ENCODE results near the gene SLC28A2.

SLC28A2 gene, protein sequence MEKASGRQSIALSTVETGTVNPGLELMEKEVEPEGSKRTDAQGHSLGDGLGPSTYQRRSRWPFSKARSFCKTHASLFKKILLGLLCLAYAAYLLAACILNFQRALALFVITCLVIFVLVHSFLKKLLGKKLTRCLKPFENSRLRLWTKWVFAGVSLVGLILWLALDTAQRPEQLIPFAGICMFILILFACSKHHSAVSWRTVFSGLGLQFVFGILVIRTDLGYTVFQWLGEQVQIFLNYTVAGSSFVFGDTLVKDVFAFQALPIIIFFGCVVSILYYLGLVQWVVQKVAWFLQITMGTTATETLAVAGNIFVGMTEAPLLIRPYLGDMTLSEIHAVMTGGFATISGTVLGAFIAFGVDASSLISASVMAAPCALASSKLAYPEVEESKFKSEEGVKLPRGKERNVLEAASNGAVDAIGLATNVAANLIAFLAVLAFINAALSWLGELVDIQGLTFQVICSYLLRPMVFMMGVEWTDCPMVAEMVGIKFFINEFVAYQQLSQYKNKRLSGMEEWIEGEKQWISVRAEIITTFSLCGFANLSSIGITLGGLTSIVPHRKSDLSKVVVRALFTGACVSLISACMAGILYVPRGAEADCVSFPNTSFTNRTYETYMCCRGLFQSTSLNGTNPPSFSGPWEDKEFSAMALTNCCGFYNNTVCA

DNA sequence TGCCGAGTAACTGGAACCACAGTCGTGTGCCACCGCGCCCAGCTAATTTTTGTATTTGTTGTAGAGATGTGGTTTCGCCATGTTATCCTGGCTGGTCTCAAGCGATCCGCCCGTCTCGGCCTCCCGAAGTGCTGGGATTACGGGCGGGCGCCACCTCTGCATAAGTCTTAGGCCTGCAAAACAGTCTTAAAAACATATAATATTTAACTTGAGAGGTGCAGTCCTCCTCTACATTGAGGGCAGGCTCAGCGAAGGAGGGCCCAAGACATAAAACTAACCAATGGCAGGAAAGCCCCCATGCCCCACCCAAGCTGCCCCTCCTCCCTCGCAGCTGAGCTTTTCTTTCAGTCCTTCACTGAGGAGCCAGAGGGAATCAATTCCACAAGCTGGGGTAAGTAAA, at the start of gene SLC28A2:
Gene SLC28A2 (plus strand): TSS at position 347 of the 400 bp plus-strand sequence. CDS start 982 bp downstream, outside the sequence.
- Histone ChIP-seq H3K36me3 (replicated peaks) (no peaks in the 10 kb centered on the region), H3K4me1 (no peaks in the 10 kb centered on the region), H3K4me3 (no peak within 1 kb of the TSS), H3K27me3 (ENCODE audit: low read depth) (no peaks in the 10 kb centered on the region), H3K9me3 (no peaks in the 10 kb centered on the region)
- in situ Hi-C loops (cut with MboI; ENCODE audit: low sequenced_read_pairs): no loop called here
- no peak for DNase-seq (ENCODE audit: low spot score in 2 of 2)

GRCh38 chr15:45203182-45203581, 48.9 kb upstream of the SLC28A2 start:
- Histone ChIP-seq H3K36me3 (replicated peaks) (no peaks in the 10 kb centered on the region), H3K4me1 (peaks cover 10% of the 10 kb centered on the region), H3K27me3 (ENCODE audit: low read depth) (0 out of 2 replicates have a peak, but pooled peaks cover 3% of the 10 kb centered on the region), H3K9me3 (no peaks in the 10 kb centered on the region), H3K4me3 (no peak overlapping the region)
- no peak for DNase-seq (ENCODE audit: low spot score in 2 of 2)
- in situ Hi-C loops (cut with MboI; ENCODE audit: low sequenced_read_pairs): no loop called here

DNA sequence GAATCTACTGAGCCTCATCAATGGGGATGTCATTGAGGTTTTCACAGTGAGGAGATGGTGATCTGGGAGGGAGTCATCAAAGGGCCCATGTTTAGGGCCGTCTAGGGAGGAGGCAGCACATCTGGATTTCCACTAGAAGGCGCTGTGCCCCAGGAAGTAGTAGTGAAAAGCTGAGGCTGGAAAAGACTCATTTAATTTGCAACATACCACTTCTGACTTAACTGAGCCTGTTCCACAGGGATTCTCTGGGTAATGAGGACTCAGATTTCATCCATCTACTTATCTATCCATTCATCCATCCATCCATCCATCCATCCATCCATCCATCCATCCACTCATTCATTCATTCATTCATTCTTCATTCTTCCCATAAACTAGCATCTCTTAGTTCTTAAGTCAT, 46.8 kb upstream of the SLC28A2 start:
- DNase-seq (ENCODE audit: low spot score in 2 of 2): peak; percentile 72 to 84
- Histone ChIP-seq H3K27me3 (ENCODE audit: low read depth) (0 out of 2 replicates have a peak, but pooled peaks cover 3% of the 10 kb centered on the region), H3K9me3 (no peaks in the 10 kb centered on the region), H3K36me3 (replicated peaks) (no peaks in the 10 kb centered on the region), H3K4me3 (no peak overlapping the region), H3K4me1 (peaks cover 10% of the 10 kb centered on the region)
- in situ Hi-C loops (cut with MboI; ENCODE audit: low sequenced_read_pairs): loop anchor here (5.0 kb wide), 1 partner anchor 197 kb away; a partner anchor contains a TSS

GRCh38 chr15:45212493-45212892, 39.5 kb upstream of the SLC28A2 start:
- DNase-seq (ENCODE audit: low spot score in 2 of 2): no peak
- no peaks in the 10 kb centered on the region for H3K36me3 ChIP-seq (replicated peaks)
- no peaks in the 10 kb centered on the region; the same call in 1 of the 2 replicates for H3K4me1 ChIP-seq
- no peaks in the 10 kb centered on the region for H3K9me3 ChIP-seq
- H3K27me3 ChIP-seq (ENCODE audit: low read depth): no peaks in the 10 kb centered on the region
- in situ Hi-C loops (cut with MboI; ENCODE audit: low sequenced_read_pairs): no loop called here
- no peak overlapping the region for H3K4me3 ChIP-seq

DNA sequence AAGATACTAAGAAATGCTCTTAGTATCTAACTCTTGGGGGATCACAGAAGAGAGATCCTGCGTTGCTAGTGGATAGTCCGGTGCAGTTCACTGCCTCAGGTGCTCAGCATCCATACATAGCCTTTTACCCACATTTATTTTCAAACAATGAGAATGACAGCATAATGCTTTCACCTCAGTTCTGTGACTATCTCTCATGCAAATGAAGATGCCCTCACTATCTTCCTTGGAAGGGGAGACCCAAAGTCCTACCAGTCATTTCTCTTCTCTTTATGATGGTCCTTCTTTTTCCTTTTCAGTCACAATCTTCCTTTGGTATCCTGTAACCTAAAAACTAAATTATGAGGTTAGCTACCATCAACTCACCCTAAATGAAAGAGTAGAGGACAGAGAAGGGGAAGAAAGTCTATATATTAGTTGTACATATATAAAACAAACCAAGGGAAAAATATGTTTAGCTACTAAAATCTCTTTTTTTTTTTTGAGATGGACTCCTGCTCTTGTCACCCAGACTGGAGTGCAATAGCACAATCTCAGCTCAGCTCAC, 30.9 kb upstream of the SLC28A2 start:
- no peak for DNase-seq (ENCODE audit: low spot score in 2 of 2)
- in situ Hi-C loops (cut with MboI; ENCODE audit: low sequenced_read_pairs): no loop called here
- no peaks in the 10 kb centered on the region for H3K36me3 ChIP-seq (replicated peaks)

DNA sequence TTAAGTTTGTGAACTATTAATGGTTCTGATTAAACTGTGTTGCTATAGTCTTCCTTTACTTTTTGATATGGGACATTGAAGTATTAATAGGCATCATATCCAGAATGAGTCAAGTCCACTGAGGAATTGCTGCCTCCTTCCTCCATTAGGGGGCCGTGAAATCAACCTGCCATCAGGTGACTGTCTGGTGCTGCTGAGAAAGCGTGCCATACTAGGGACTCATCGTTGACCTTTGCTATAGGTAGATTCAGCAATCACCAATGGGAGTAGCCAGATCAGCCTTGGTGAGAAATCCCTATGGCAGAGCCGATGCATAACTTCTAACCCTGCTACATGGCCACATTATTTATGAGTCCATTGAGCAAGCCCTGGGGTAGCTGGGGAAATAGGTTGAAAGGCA, 30.1 kb upstream of the SLC28A2 start:
- no peaks in the 10 kb centered on the region for H3K36me3 ChIP-seq (replicated peaks)

More for the DNA sequence above, 30.9 kb upstream of the SLC28A2 start:
- Histone ChIP-seq H3K27me3 (ENCODE audit: low read depth) (0 out of 2 replicates have a peak, but pooled peaks cover 5% of the 10 kb centered on the region), H3K4me1 (no peaks in the 10 kb centered on the region; the same call in 1 of the 2 replicates), H3K4me3 (no peak overlapping the region), H3K9me3 (no peaks in the 10 kb centered on the region)

GRCh38 chr15:45224621-45225217, 27.3 kb upstream of the SLC28A2 start:
- no peaks in the 10 kb centered on the region for H3K36me3 ChIP-seq (replicated peaks)
- no peak overlapping the region for H3K4me3 ChIP-seq
- H3K4me1 ChIP-seq: no peaks in the 10 kb centered on the region
- DNase-seq (ENCODE audit: low spot score in 2 of 2): no peak
- H3K27me3 ChIP-seq (ENCODE audit: low read depth): 0 out of 2 replicates have a peak, but pooled peaks cover 5% of the 10 kb centered on the region
- in situ Hi-C loops (cut with MboI; ENCODE audit: low sequenced_read_pairs): no loop called here
- no peaks in the 10 kb centered on the region for H3K9me3 ChIP-seq

More for the DNA sequence above, 30.1 kb upstream of the SLC28A2 start:
- in situ Hi-C loops (cut with MboI; ENCODE audit: low sequenced_read_pairs): no loop called here
- no peak for DNase-seq (ENCODE audit: low spot score in 2 of 2)
- Histone ChIP-seq H3K27me3 (ENCODE audit: low read depth) (0 out of 2 replicates have a peak, but pooled peaks cover 5% of the 10 kb centered on the region), H3K4me3 (no peak overlapping the region), H3K4me1 (no peaks in the 10 kb centered on the region; the same call in 1 of the 2 replicates), H3K9me3 (no peaks in the 10 kb centered on the region)

GRCh38 chr15:45225506-45226273, 26.3 kb upstream of the SLC28A2 start:
- Histone ChIP-seq H3K4me1 (no peaks in the 10 kb centered on the region), H3K4me3 (no peak overlapping the region), H3K36me3 (replicated peaks) (no peaks in the 10 kb centered on the region), H3K9me3 (no peaks in the 10 kb centered on the region), H3K27me3 (ENCODE audit: low read depth) (0 out of 2 replicates have a peak, but pooled peaks cover 5% of the 10 kb centered on the region)
- in situ Hi-C loops (cut with MboI; ENCODE audit: low sequenced_read_pairs): no loop called here
- DNase-seq (ENCODE audit: low spot score in 2 of 2): peak in 1 of 2 experiments; percentile 23

- in situ Hi-C loops (cut with MboI; ENCODE audit: low sequenced_read_pairs): no loop called here
- Histone ChIP-seq H3K36me3 (replicated peaks) (no peaks in the 10 kb centered on the region), H3K9me3 (no peaks in the 10 kb centered on the region), H3K27me3 (ENCODE audit: low read depth) (no peaks in the 10 kb centered on the region), H3K4me3 (no peak overlapping the region), H3K4me1 (no peaks in the 10 kb centered on the region)
- DNase-seq (ENCODE audit: low spot score in 2 of 2): no peak
These were observed 23.1 kb upstream of the SLC28A2 start for GRCh38 chr15:45228931-45229330.

DNA sequence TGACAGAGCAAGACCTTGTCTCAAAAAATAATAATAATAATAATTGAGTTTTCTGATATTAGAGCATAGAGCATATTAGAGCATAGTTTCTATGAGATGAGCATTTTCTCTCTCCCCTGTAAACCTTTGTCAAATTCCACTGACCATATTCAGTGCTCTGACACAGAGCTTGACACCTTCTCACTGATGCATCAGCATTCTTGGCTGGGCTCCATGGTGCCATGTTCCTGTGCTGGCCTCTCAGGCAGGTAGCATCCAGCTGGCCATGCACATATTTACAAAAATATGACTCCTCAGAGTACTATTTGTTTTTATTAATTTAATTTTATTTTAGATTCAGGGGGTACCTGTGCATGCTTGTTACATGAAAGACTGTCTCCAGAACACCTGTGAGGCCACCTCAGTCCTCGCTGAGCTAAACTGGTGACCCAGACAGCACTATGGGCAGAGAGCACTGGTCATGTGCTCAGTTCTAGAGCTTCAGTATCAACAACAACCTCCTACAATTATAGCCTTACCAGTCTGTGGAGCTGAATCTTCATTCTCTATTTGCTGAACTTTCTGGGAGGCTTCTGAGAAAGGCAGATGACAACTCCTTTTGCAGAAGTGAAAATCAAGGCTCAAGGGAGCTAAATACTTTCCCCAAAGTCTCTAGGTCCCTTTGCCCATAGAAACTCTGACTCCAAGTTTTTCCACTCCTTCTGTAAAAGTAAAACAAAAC, 21.6 kb upstream of the SLC28A2 start:
- Histone ChIP-seq H3K4me3 (no peak overlapping the region), H3K9me3 (no peaks in the 10 kb centered on the region), H3K27me3 (ENCODE audit: low read depth) (no peaks in the 10 kb centered on the region), H3K4me1 (no peaks in the 10 kb centered on the region), H3K36me3 (replicated peaks) (no peaks in the 10 kb centered on the region)
- in situ Hi-C loops (cut with MboI; ENCODE audit: low sequenced_read_pairs): no loop called here
- no peak for DNase-seq (ENCODE audit: low spot score in 2 of 2)

- H3K9me3 ChIP-seq: no peaks in the 10 kb centered on the region
- H3K36me3 ChIP-seq (replicated peaks): no peaks in the 10 kb centered on the region
- H3K27me3 ChIP-seq (ENCODE audit: low read depth): no peaks in the 10 kb centered on the region
- in situ Hi-C loops (cut with MboI; ENCODE audit: low sequenced_read_pairs): no loop called here
- no peak for DNase-seq (ENCODE audit: low spot score in 2 of 2)
- no peaks in the 10 kb centered on the region for H3K4me1 ChIP-seq
- H3K4me3 ChIP-seq: no peak overlapping the region
These were observed 20.9 kb upstream of the SLC28A2 start for GRCh38 chr15:45231132-45231531.

DNA sequence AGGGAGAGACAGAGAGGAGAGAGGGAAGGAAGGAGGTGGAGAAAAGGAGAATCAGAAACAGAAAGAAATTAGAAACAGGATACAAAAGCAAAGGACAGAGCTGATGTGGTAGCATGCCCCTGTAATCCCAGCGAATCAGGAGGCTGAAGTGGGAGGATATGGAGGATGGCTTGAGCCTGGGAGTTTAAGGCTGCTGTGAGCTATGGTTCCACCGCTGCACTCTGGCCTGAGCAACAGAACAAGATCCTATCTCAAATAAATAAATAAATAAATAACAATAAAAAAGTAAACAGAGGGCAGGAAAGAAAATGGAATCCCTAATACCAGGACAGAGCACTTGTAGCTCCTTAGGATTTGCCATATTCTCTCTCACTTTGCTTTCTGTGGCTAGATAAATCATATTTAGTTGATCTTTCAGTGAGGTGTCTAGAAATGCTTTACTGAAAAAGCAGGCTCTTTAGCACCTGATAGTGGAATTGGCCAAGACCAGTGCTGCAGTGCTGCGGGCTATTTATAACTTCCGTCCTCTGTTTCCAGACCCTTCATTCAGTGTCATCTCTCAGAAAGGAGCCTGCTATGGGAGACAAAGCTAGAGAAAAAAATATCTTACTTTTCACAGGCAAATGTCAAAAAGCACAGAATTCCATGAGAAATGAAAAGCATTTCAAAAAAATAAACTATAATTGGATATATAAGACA, 20.0 kb upstream of the SLC28A2 start:
- no peaks in the 10 kb centered on the region for H3K4me1 ChIP-seq
- in situ Hi-C loops (cut with MboI; ENCODE audit: low sequenced_read_pairs): no loop called here
- H3K4me3 ChIP-seq: no peak overlapping the region
- no peaks in the 10 kb centered on the region for H3K36me3 ChIP-seq (replicated peaks)
- H3K9me3 ChIP-seq: no peaks in the 10 kb centered on the region
- no peaks in the 10 kb centered on the region for H3K27me3 ChIP-seq (ENCODE audit: low read depth)
- DNase-seq (ENCODE audit: low spot score in 2 of 2): no peak
